ENCODE measurements around the gene TIMM10. TPM values are rescaled to one million over a fixed set of nuclear protein-coding genes. Genes with fewer than 3 reads are reported as not detected.

Gene TIMM10
- polyA plus RNA-seq, 1 donor from 2014 or later: 63.6 TPM

- no peaks in the 10 kb centered on the region for H3K9me3 ChIP-seq (ENCODE audit: low read length)
- no peaks in the 10 kb centered on the region for H3K27me3 ChIP-seq (ENCODE audit: insufficient read depth, low read depth, low read length)
- no peak overlapping the region for H3K4me3 ChIP-seq (ENCODE audit: low read length)
- TF ChIP-seq SMC3 (conservative IDR thresholded peaks at IDR 0.05; ENCODE audit: poor library complexity) (no peak), REST (IDR thresholded peaks at IDR 0.05; ENCODE audit: borderline replicate concordance) (no peak), POLR2AphosphoS5 (IDR thresholded peaks at IDR 0.05) (no peak), EZH2 (IDR thresholded peaks at IDR 0.05; ENCODE audit: borderline replicate concordance, insufficient read depth, low read length, poor library complexity, severe bottlenecking) (no peak), RAD21 (conservative IDR thresholded peaks at IDR 0.05) (no peak), MXI1 (conservative IDR thresholded peaks at IDR 0.05; ENCODE audit: poor library complexity, severe bottlenecking) (no peak), CTCF (IDR thresholded peaks at IDR 0.05; ENCODE audit: poor library complexity, severe bottlenecking) (no peak), EP300 (conservative IDR thresholded peaks at IDR 0.05; ENCODE audit: poor library complexity, severe bottlenecking) (no peak), TAF1 (IDR thresholded peaks at IDR 0.05; ENCODE audit: low read depth) (no peak)
- H3K79me2 ChIP-seq (replicated peaks; ENCODE audit: insufficient read depth, low read length): no peaks in the 10 kb centered on the region
- H3K9ac ChIP-seq (ENCODE audit: low read length): no peak overlapping the region
- no peak overlapping the region for H3K27ac ChIP-seq (ENCODE audit: low read length)
- no peaks in the 10 kb centered on the region for H3K9me2 ChIP-seq (ENCODE audit: insufficient read depth, low read length)
- no peak overlapping the region for H3K4me2 ChIP-seq (ENCODE audit: low read length)
- no peak overlapping the region for H2AFZ ChIP-seq (ENCODE audit: low read depth, low read length)
- no peaks in the 10 kb centered on the region for H4K20me1 ChIP-seq (ENCODE audit: insufficient read depth)
- no peaks in the 10 kb centered on the region for H3F3A ChIP-seq (ENCODE audit: insufficient read depth, low read length, poor library complexity, severe bottlenecking)
- no peaks in the 10 kb centered on the region for H3K36me3 ChIP-seq (ENCODE audit: insufficient read depth, low read length)
Observed at GRCh38 chr11:57555393-57555792, 24.8 kb upstream of the TIMM10 start.

- Histone ChIP-seq H3K4me3 (ENCODE audit: low read length) (no peak overlapping the region), H3K4me2 (ENCODE audit: low read length) (no peak overlapping the region), H4K20me1 (ENCODE audit: insufficient read depth) (no peaks in the 10 kb centered on the region), H3K9me2 (ENCODE audit: insufficient read depth, low read length) (no peaks in the 10 kb centered on the region), H3K27ac (ENCODE audit: low read length) (no peak overlapping the region), H3K27me3 (ENCODE audit: insufficient read depth, low read depth, low read length) (no peaks in the 10 kb centered on the region), H2AFZ (ENCODE audit: low read depth, low read length) (no peak overlapping the region), H3K9me3 (ENCODE audit: low read length) (no peaks in the 10 kb centered on the region), H3F3A (ENCODE audit: insufficient read depth, low read length, poor library complexity, severe bottlenecking) (no peaks in the 10 kb centered on the region), H3K36me3 (ENCODE audit: insufficient read depth, low read length) (no peaks in the 10 kb centered on the region), H3K79me2 (replicated peaks; ENCODE audit: insufficient read depth, low read length) (no peaks in the 10 kb centered on the region), H3K9ac (ENCODE audit: low read length) (no peak overlapping the region)
- TF ChIP-seq TAF1 (IDR thresholded peaks at IDR 0.05; ENCODE audit: low read depth) (no peak), CTCF (IDR thresholded peaks at IDR 0.05; ENCODE audit: poor library complexity, severe bottlenecking) (no peak), POLR2AphosphoS5 (IDR thresholded peaks at IDR 0.05) (no peak), EP300 (conservative IDR thresholded peaks at IDR 0.05; ENCODE audit: poor library complexity, severe bottlenecking) (no peak), REST (IDR thresholded peaks at IDR 0.05; ENCODE audit: borderline replicate concordance) (no peak), MXI1 (conservative IDR thresholded peaks at IDR 0.05; ENCODE audit: poor library complexity, severe bottlenecking) (no peak), EZH2 (IDR thresholded peaks at IDR 0.05; ENCODE audit: borderline replicate concordance, insufficient read depth, low read length, poor library complexity, severe bottlenecking) (no peak), RAD21 (conservative IDR thresholded peaks at IDR 0.05) (no peak), SMC3 (conservative IDR thresholded peaks at IDR 0.05; ENCODE audit: poor library complexity) (no peak)
Observed at GRCh38 chr11:57552479-57552878, 21.9 kb upstream of the TIMM10 start.
